GM19193 (cell line): ENCODE data around the gene TOPORS.

ENCODE experiments used
- POLR2A ChIP-seq: IDR thresholded peaks from 4 replicates; pipeline ENCODE4 v1.6.1; 2011; ENCODE audit not compliant: insufficient read depth, insufficient read length; ENCODE audit errors: extremely low read depth

The TOPORS gene

GRCh38 chr9:32533816-32534215 lies 18.6 kb downstream of the TOPORS start:
- no peak for TF ChIP-seq POLR2A

- TF ChIP-seq POLR2A, result no peak
Measured at GRCh38 chr9:32533336-32533735, 19.1 kb downstream of the TOPORS start.

GRCh38 chr9:32526707-32527048 lies 25.7 kb downstream of the TOPORS start:
- TF ChIP-seq POLR2A, result no peak

GRCh38 chr9:32526041-32526706 lies 26.2 kb downstream of the TOPORS start, which contains the start of gene RIGI:
TSS of gene RIGI (minus strand) at chr9:32526196. CDS start at chr9:32526166, 30 bp downstream.
- peak; percentile 77 for TF ChIP-seq POLR2A

GRCh38 chr9:32525709-32526030 lies 26.7 kb downstream of the TOPORS start:
- TF ChIP-seq POLR2A, result no peak

- TF ChIP-seq POLR2A, result no peak
Measured at GRCh38 chr9:32524892-32525708, 27.3 kb downstream of the TOPORS start.

GRCh38 chr9:32523910-32524309 lies 28.5 kb downstream of the TOPORS start:
- no peak for TF ChIP-seq POLR2A

GRCh38 chr9:32518276-32518675 lies 34.1 kb downstream of the TOPORS start:
- no peak for TF ChIP-seq POLR2A

- no peak for TF ChIP-seq POLR2A
Measured at GRCh38 chr9:32516241-32516640, 36.1 kb downstream of the TOPORS start.

- TF ChIP-seq POLR2A, result no peak
Measured at GRCh38 chr9:32508728-32509127, 43.7 kb downstream of the TOPORS start.

GRCh38 chr9:32503008-32503407 lies 49.4 kb downstream of the TOPORS start:
- no peak for TF ChIP-seq POLR2A

- no peak for TF ChIP-seq POLR2A
Measured at GRCh38 chr9:32502464-32502863, 49.9 kb downstream of the TOPORS start.

GRCh38 chr9:32501868-32502267 lies 50.5 kb downstream of the TOPORS start:
- no peak for TF ChIP-seq POLR2A

GRCh38 chr9:32500768-32501167 lies 51.6 kb downstream of the TOPORS start:
- no peak for TF ChIP-seq POLR2A

GRCh38 chr9:32497921-32498320 lies 54.5 kb downstream of the TOPORS start:
- TF ChIP-seq POLR2A, result no peak

GRCh38 chr9:32490601-32491000 lies 61.8 kb downstream of the TOPORS start:
- TF ChIP-seq POLR2A, result no peak
